Stimulated activated CD4-positive, alpha-beta T cell treated with anti-CD3 and anti-CD28 coated beads, Interleukin-4, amount 100 ng/mL, for 24 hours (primary cell): ENCODE measurements around the gene TMEM132E.

Experiments
- DNase-seq: peaks from one replicate; pipeline ENCODE4 v3.0.0-alpha.2; 2020

Gene TMEM132E

GRCh38 chr17:34668206-34668605 is 88.8 kb downstream of the TMEM132E start:
- DNase-seq, result no peak

DNA sequence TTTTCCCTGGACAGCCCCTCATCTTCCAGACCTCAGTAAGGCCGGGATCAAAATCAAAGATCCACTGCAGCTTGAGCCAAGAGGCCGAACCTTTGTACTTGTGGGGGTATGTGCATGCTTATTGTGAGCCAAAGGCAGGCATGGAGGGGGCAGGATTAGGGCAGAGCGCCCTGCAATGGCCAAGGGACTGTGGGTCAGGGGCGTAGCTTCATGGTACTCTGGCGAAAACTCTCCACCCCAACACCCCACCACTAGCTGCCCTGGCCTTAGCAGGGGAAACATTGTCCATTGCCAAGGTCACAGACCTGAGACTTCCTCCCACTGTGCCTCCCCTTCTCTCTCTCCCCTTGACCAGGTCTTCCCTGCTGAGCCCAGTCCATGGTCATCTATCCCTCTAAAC is 90.1 kb downstream of the TMEM132E start:
- DNase-seq, result no peak

GRCh38 chr17:34670618-34671017 is 91.2 kb downstream of the TMEM132E start:
- DNase-seq, result no peak

- no peak for DNase-seq
Measured at GRCh38 chr17:34671191-34671590, 91.8 kb downstream of the TMEM132E start.

DNA sequence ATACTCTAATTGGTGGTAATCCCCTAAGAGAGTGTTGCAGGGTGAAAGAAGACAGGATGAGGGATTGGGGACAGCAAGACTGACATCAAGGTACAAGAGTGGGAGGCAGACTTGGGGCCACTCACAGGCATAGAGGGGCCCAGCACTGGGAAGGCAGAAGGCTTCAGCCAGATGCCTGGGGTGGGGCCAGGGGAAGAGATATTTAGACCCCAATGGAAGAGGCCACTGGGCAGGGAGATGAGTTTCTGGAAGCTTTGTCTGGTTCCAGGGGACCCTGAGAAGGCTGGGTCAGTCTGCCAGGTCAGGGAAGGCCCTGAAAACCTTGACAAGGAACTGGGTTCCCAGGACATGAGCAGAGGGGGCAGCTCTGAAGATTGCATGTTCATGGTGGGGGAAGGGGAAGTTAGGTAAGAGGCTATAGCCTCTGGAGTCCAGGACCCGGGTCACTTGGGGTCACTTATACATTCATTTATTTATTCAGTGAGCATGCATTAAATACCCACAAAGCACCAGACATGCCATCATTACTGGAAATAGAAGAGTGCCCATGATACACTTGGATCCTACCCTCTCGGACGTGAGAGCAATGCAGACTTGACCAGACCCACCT is 92.9 kb downstream of the TMEM132E start:
- DNase-seq, result no peak

GRCh38 chr17:34673516-34673915 is 94.1 kb downstream of the TMEM132E start:
- DNase-seq, result no peak

DNA sequence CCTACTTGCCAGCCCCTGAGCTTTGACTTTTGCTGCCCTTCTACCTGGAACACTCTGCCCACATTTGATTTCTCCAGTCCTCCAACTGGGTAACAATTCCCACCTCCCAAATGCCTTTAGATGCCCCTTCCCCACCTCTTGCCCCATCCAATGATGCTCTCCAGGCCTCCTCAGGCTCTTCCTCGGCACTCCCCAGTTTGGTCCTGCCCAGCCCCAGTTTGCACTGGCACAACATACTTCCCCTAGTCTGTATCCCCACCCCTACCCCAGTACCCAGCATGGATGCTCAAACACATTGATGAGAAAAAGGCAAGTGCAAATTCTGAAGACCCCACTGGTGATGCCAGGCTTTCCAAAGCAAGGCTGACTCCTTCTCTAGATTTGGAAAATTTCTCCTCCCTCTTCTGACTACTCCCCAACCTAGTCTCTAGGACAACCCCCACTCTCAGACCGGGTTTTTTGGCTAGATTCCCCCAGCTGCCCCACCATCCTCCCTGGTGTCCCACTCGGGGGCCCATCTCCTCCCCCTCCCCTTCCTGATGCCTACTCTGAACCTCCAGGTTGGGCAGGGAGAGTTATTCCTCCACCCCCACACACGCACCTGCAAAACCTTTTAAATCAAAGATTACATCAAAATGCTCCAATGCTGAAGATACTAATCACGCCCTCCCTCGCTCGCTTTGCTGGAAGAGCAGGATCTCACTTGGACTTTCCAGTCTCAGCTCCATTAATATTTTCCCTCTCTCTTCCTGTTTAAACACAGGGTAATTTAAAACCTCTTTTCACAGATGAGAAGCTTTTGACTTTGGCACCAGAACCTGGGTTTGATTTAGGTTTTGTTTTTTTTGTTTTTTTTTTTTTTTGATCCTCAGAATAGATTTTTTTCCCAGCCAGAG is 94.9 kb downstream of the TMEM132E start:
- no peak for DNase-seq

- DNase-seq, result no peak
Measured at GRCh38 chr17:34675143-34675542, 95.8 kb downstream of the TMEM132E start.

- no peak for DNase-seq
Measured at GRCh38 chr17:34675605-34676004, 96.2 kb downstream of the TMEM132E start.

DNA sequence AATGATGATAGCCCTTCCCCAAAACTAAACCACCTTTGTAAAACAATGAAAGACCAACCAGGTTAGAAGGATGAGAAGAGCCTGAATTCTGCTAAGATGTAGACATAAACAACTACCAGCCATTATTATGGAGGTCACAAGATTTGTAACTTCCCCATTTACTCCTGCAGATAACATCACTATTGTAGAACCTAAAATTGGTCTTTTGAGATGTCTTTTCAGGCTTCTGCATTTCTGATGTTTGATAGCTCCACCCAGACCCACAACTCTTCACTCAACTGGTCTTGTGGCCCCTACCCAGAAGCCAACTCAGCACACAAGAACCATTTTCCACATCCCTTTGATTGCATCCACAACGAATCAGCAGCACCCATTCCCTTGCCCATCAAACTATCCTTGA is 100.8 kb downstream of the TMEM132E start:
- DNase-seq, result no peak

- no peak for DNase-seq
Measured at GRCh38 chr17:34682305-34682704, 102.9 kb downstream of the TMEM132E start.

- DNase-seq, result no peak
Measured at GRCh38 chr17:34683390-34683789, 104.0 kb downstream of the TMEM132E start.
